ENCODE results near the gene VANGL2.
A peak's percentile ranks its signal among the peaks of the same experiment; 100 is the strongest.

The VANGL2 gene

DNA sequence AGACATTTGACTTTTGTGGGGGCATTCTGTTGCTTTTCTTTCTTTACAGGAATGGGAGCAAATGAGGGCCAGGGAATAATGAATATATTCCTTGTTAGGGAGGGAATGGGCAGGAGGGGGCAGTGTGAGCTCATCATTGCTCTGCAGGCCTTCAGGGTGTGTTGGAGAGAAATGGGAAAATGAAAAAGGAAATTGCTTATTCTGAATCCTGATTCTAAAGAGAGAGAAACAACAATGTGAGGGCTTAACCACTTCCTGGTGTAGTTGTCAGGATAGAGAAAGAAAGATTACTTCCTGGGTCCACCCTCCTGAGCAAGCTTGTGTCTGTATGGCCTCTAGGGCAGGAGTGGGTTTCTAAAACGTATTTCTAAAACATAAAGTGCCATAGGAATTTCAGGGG lies 28.3 kb downstream of the VANGL2 start:
- DNase-seq: peak; percentile 72 to 89 (median 82)

GRCh38 chr1:160429125-160429561 lies 28.8 kb downstream of the VANGL2 start:
- peak; percentile 12 to 61 (median 40) for DNase-seq

GRCh38 chr1:160429702-160430535 lies 29.6 kb downstream of the VANGL2 start:
- DNase-seq: peak; percentile 24 to 73 (median 33)

GRCh38 chr1:160431006-160431405 lies 30.6 kb downstream of the VANGL2 start:
- DNase-seq: no peak

DNA sequence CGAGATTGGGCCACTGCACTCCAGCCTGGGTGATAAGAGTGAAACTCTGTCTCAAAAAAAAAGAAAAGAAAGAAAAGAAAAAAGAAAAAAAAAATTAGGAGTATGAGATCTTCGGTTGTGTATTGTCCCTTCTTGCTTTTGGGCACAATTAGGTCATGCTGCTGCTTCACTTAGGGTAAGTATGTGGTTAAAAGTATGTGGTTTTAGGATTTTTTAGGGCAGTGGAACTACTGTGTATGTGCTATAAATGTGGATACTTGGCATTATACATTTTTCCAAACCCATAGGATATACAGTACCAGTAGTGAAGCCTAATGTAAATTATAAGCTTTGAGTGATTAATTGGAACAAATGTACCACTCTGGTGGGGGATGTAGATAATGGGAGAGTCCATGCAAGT lies 31.2 kb downstream of the VANGL2 start:
- DNase-seq: no peak

GRCh38 chr1:160432371-160432786 lies 32.0 kb downstream of the VANGL2 start:
- peak; percentile 18 to 74 (median 42) for DNase-seq

DNA sequence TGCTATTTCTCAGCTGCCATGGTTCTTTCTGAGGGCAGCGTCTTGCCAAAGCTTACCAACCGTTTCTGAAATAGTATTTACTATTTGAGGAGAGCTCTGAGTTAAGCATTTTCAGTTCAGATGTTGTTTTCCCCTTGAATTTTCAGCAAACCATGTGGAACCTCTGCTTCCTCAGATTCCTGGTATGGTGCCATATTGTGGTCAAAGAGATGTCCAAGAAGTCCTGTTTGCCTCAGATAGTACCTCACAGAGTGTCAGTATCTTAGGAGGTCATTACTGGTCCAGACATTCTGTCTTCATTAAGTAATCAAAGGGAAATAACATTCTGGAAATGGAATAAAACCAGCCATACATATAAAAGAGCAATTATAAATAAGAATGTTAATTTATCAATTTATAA lies 36.6 kb downstream of the VANGL2 start:
- no peak for DNase-seq

DNA sequence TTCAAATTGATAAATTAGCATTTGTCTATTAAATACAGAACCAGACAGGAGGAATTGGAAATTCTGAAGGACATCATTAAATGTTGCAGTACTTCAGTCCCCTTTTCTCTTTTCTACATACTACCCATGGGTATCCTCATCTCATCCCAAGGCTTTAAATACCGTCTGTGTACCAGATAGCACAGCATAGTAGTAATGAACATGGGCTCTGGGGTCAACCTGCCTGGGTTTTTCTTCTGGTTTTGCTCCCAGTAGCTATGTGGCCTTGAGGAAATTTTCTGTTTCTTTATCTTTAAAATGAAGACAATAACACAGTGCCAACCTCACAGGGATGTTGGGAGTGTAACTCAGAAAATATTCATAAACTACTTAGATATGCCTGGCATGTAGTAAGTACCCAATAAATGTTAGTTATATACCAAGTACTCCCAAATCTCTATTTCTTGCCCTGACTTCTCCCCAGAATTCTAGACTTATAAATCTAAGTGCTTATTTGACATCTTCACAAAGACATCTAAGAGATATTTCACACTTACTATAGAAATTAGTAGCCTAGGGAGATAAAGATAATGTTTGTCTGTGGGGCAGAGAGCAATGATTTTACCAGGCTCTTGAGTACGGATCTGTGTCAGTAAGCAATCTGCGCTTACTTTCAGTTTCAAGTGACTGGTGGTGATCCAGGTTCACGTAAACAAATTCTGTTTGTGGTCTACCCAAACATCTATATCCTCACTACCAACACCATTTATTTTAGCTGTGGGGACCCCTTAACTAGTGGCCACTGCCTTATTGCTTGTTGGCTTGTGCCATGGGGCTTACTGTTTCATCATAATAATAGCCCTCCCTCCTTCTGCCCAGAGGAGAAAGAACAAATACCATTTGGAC lies 37.3 kb downstream of the VANGL2 start:
- peak in 3 of 4 experiments; percentile 10 to 48 (median 22) for DNase-seq

GRCh38 chr1:160438317-160438918 lies 38.1 kb downstream of the VANGL2 start:
- DNase-seq: no peak

GRCh38 chr1:160438935-160439334 lies 38.6 kb downstream of the VANGL2 start:
- no peak for DNase-seq

DNA sequence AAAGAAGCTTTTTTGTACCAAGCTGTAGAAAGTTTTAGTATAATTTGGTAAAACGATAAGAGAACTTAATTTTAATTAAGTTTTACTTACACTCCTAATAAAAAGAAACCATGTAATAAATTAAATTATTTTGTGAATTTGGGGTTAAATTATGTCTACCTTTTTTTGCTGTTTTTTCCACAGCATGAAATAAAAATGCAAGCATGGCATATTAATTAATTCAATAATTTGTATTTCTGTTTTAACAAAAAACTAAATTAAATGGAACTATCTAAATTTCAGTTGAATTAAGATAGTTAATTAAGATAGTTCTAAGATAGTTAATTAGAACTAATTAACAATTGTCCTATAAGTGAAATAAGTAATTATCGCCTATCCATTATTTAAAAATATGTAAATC lies 39.4 kb downstream of the VANGL2 start:
- no peak for DNase-seq

GRCh38 chr1:160446945-160447600 lies 46.7 kb downstream of the VANGL2 start:
- no peak for DNase-seq

DNA sequence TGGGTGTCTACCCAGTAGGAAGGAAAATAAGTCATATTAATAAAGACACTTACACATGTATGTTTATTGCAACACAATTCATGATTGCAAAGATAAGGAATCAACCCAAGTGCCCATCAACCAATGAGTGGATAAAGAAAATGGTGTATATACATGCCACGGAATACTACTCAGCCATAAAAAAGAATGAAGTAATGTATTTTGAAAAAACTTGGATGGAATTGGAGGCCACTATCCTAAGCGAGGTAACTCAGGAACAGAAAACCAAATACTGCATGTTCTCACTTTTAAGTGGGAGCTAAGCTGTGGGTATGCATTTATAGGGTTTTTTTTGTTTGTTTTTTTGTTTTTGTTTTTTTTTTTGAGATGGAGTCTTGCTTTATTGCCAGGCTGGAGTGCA lies 49.1 kb downstream of the VANGL2 start:
- DNase-seq: no peak

DNA sequence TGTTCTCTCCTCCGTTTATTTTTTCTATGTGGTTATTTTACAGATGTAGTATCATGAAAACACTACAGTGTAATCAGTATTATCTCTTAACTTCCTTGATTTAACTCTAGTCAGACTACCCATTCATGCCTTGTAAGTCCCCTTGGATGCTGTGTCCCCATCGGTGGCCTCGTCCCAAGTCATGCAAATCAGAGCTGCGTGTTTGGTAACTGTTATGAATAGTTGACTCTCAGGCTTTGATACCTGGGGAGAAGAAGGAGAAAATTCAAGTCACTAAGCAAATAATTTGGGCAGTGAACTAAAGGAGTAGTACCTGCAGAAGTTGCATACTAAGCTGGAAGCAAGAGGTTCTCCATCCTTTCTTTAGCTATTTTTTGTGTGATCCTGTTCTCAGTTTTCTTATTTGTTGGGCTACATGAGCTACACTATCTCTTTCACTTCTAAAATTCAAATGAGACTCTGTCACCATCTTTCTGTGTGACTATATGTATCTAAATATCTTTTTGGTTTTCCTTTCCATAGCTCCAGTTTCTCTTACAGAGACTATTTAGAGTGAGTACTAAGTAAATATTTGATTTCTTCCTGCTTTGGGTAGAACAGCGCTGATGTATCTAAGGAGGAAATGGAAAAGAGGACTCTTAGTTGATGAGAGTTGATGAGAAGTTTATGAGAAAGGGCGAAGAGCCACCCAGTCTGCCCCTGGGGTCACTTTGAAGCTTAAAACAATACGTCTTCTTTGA lies 50.9 kb downstream of the VANGL2 start:
- no peak for DNase-seq

GRCh38 chr1:160451859-160452232 lies 51.5 kb downstream of the VANGL2 start:
- DNase-seq: no peak

DNA sequence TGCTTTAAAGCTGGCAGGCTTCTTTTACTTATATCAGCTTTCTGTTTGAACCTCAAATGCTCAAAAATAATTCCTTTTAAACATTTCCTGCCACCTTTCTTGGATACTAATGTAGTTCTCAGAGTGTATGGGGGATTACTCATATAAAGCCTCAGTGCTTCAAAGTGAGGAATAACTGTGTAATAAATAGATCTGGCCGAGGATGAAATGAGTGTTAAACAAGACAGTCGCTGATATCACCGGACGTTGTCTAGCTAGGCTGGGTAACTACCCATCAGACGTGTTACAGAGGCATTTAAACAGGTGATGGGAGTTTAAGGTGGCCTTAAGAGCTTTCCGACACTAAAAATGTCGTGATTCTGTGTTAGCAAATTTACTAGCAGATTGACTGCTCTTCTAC lies 53.1 kb downstream of the VANGL2 start:
- DNase-seq: no peak

DNA sequence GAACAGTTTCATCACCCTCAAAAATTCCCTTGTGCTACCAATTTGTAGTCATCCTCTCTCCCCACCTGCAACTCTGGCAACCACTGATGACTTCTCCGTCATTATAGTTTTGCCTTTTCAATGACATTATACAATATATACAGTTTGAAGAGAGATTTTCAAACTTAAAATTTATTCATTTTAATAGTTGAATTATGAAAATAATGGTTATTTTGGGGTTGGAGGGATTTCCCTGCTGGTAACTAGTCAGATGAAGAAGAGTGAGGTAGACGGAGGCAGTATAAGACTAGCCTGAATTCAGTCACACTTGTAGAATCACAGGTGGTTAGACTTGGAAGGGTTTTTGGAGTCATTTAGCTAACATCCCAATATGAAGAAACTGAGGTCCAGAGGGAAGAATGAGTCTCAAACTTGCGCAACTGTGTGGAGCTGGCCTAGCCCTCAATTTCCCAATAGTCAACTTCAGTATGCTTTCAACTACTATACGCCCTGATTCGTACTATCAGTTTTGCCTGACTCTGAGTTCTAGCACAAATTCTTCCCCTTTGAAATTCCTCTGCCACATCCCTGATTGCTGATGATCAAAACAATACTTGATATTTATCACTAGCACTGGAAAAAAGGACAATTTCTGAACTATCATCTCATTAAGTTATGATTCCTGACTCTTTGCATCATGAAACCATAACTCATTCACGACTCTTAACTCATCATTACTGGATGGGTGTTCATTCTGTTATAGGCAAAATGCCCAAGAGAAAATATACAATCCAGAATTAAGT lies 54.2 kb downstream of the VANGL2 start:
- no peak for DNase-seq

GRCh38 chr1:160455153-160455517 lies 54.8 kb downstream of the VANGL2 start:
- DNase-seq: no peak

GRCh38 chr1:160459056-160459455 lies 58.7 kb downstream of the VANGL2 start:
- DNase-seq: no peak

- DNase-seq: no peak
These were observed 59.3 kb downstream of the VANGL2 start for GRCh38 chr1:160459687-160460086.

DNA sequence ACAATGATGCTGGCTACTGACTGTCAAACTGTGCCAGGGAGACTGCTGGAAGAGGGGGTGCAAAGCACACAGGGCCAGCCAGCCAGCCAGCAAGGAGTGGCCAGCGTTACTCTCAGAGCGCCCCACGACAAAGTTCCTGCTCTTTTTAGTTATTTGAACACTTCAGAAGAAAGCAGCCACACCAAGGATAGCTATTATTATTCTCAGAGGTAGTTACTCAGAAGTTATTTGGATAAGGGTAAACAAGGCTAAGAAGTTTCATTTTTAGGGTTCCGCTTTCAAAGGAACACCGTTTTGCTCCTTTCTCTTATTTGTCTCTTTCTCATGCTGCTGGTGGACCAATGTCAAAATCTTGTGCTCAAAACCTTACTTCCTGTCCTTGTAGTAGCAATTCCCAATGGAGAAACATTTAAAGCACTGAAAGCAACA lies 59.9 kb downstream of the VANGL2 start:
- no peak for DNase-seq
